GM18505 (cell line): ENCODE measurements around the gene RPS21.

ENCODE experiments used
- ATAC-seq: cut with Tn5 transposase; IDR thresholded peaks from one replicate; pipeline ENCODE4 v1.9.1; 2021; ENCODE audit not compliant: unreplicated experiment
- POLR2A ChIP-seq: IDR thresholded peaks from 4 replicates; pipeline ENCODE4 v1.6.1; 2011; ENCODE audit warnings: borderline replicate concordance; ENCODE audit not compliant: insufficient read depth, insufficient read length; ENCODE audit errors: extremely low read depth

RPS21 gene

DNA sequence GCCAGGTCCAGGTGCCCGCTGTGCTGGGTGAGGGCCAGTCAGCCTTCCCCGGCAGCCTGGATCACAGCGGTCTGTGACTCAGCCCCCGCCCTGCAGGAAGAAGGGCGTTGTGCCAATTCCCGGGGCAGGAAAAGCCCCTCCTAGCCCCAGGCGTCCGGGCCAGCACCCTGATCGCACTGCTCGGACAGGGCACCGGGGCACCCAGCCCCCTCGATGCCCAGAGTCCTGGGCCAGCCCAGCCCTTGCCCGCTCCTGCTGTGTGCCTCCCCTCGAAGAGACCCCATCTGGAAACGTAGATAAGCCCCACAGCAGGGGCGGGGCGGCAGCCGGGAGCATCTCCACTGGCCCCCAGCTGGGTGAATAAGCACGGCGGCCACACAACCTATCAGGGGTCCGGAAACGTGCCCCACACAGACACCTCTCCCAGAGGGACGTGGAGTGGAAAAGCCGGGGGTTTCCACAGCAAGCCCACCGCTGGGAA, 29.7 kb upstream of the RPS21 start:
- no peak for ATAC-seq

GRCh38 chr20:62357681-62358080, 29.2 kb upstream of the RPS21 start:
- ATAC-seq: no peak
- no peak for TF ChIP-seq POLR2A

More for the DNA sequence above, 29.7 kb upstream of the RPS21 start:
- no peak for TF ChIP-seq POLR2A

DNA sequence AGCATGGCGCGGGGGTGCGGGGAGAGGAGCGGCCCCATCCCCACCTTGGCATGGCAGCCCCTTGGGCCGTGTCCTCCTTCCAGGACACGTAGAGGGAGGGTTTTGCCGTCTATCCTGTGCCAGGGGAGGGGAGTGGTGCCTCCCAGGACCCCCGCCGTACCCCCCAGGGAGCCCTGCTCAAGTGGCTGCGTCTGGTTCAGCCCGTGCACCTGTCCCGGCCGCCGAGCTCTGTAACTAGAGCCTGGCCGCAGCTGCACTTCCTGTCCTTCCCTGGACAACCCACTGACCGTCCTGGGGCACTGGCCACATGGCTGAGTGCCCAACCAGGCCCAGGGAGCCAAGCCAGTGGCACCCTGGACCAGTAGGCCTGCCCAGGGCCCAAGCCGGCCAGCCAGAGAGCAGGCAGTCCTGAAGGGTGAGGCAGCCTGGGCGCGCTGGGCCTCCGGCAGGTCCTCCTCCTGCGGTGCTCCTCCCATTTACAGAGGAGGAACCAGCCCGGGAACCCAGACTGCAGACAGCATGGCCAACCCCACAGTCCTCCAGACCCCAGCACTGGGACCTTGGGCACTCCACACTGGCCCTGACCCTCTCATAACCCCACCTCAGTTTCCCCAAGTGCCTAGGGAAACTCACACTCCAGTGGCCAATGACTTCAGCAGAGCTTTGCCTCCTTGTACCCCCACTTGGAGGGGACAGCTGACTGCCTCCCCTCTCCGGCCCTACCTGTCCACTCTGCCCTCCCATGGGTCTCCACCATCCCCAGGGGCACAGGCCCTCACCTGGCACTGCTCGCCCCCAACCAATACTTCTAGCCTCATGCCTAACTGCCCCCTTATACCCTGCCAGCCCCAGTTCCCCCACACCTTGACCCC, 28.5 kb upstream of the RPS21 start:
- no peak for TF ChIP-seq POLR2A
- no peak for ATAC-seq

GRCh38 chr20:62359043-62359490, 27.8 kb upstream of the RPS21 start:
- TF ChIP-seq POLR2A: no peak
- no peak for ATAC-seq

DNA sequence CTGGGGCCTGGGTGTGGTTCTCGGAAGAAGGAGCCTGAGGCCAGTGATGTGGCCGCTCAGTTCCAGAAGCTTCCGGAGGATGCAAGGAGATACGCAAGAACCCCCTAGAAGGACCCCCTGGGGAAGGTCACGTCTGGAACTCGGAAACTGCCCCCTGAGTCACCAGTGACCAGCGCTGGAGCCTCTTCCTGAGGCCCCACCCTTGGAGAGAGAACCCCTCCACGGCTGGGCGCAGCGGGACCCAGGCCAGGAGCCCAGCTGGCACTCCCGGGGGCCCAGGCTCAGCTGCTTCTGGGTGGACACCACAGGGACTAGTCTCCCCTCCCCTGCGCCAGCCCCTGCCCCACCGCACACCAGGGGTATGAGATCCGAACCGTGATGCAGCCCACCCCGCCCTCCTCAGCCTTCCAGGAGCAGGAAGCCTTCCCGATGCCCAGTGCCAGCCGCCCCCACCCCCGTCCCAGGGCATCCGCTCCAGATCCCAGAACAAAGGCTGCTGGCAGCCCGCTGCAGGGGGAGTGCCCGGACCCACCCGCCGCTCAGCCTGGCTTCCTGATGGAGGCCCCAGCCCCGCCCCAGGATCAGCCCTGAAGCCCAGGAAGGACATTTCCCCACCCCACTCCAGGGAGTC, 27.3 kb upstream of the RPS21 start:
- TF ChIP-seq POLR2A: no peak
- no peak for ATAC-seq

DNA sequence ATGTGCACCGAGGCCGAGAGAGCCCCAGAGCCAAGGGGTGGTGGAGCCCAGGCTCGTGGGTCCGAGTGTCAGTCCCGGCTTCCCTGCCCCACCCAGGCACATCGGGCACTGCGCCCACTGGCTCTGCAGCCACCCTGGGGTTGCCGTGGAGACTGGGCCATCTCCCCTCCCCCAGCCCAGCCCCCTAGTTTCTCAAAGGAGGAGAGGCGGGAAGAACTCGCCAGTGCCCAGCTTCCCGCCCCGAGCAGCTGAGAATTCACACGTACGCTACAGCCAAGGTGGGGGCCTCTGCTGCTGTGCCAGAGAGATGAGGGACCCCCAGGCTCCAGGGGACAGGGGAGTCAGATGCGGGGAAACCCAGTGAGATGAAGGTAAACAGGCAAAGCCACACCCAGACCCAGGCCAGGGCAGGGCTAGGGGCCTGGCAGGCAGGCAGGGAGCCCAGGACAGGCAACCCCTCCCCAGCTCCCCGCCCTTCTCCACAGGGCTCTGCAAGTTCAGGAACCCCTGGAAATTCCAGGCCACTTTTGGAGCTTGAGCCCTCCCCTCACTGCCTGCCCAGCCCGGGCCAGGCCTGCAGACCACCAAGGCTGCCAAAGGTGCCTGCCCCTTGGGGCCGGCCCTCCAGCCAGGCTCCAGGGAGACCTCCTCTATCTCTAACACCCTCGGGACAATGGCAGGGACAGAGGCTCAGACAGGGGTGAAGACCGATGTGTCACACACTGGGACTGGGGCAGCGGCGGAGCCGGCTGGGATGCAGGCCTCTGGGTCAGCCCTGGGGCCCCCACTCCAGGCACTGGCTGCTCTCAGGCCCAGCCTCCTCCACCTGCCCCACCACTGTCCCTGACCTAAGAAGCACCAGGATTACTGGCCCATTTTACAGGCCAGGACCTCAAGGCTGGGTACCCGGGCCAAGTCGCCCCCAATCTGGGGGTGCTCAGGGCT, 25.8 kb upstream of the RPS21 start:
- no peak for TF ChIP-seq POLR2A
- ATAC-seq: no peak

- no peak for ATAC-seq
- TF ChIP-seq POLR2A: no peak
These were observed 24.9 kb upstream of the RPS21 start for GRCh38 chr20:62361799-62362589.

- no peak for TF ChIP-seq POLR2A
- ATAC-seq: no peak
These were observed 24.3 kb upstream of the RPS21 start for GRCh38 chr20:62362590-62362940.

DNA sequence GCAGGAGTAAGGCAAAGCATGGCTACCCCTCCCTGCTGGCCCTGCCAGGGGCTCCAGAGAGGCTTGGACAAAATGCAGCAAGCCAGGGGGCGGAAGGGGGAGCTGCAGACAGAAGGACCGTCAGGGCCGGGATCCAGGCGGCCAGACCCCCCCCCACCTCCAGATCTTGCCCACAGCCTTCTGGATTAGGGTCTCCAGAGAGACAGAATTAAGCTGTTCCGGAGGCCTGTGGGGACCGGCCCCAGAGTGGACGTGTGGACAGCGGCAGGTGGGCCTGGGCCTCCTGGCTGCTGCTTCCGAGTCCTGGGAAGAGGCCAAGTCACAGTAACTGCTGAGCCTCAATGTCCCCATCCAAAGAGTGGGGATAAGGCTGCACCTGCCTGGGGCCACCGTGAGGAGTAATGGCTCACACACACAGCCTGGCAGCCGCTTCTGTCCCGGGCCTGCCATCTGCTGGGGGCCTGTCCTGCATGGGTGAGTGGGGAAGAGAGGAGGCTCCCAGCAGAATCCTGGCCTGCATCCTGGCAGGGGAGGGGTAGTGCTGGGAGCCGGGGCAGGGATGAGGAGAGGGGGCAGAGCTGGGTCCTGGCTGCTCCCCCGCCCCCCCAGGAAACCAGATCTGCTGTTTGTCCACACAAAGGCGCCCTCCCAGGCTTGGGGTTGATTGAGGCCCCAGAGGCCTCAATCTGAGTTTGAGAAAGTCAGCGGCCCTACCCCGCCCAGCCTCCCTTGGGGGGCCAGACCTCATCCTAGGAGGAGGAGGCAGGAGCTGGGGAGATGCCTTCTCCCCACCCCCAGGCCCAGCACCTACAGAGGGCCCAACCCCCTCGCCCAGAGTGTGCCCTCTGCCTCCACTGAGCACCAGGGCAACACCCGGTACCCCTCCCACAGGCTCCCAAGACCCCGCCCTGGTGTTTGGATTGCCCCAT, 23.6 kb upstream of the RPS21 start:
- ATAC-seq: no peak
- TF ChIP-seq POLR2A: no peak

DNA sequence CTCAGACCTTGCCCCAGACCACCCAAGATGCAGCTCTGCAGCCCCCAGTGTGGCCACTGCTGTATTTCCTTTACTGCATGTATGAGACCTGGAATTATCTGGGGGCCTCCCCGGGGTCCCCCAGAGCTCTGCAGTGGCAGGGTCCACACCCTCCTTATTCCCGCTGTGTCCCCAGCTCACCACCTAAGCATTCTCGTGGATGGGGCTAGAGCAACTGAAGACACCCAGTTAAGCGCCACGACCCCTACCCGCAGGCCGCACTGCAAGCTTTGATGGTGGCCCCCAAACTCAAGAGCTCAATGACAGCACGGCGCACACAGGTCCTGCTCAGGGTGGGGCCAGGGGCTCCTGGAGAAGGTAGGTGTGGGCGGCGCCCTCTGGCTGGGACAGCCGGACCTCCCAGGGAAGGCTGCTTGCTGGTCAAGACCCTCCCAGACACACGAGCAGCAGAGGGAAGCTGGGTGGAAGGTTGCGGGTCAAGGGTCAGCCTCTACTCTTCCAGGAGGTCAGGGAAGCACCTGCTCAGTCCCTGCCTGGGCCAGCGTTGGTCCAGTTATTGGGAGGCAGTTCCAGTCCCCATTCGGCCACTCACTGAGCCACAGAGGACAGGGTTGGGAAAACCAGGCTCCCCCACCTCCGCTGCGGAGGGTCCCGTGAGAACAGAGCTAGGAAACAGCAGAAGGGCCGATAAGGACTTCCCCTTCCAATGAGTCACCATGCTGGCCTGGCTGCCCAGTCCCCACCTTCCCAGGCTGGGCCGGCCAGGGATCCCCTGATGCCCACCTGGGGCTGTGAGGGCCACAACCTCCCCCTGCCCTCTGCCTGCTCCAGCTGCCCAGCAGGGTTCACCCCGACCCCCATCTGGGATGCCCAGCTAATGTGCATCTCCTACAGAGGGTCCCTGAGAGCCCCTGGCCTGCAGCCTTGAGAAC, 22.7 kb upstream of the RPS21 start:
- no peak for TF ChIP-seq POLR2A
- ATAC-seq: no peak

GRCh38 chr20:62364911-62365736, 21.8 kb upstream of the RPS21 start:
- TF ChIP-seq POLR2A: no peak
- ATAC-seq: no peak
